ENCODE data around the gene RAB4A.

Gene RAB4A

GRCh38 chr1:229270547-229271447, at the start of gene RAB4A:
Gene RAB4A, plus strand, starts transcription at chr1:229271111. Its CDS starts 229 bp downstream, at chr1:229271340.
- peak; percentile 68 to 72 for DNase-seq

GRCh38 chr1:229222081-229222480, 48.8 kb upstream of the RAB4A start:
- no peak for DNase-seq

GRCh38 chr1:229223498-229223897, 47.4 kb upstream of the RAB4A start:
- DNase-seq: no peak

GRCh38 chr1:229224308-229224707, 46.6 kb upstream of the RAB4A start:
- no peak for DNase-seq

- no peak for DNase-seq
These were observed 45.6 kb upstream of the RAB4A start for GRCh38 chr1:229225331-229225782.

GRCh38 chr1:229226796-229227195, 44.1 kb upstream of the RAB4A start:
- DNase-seq: no peak

GRCh38 chr1:229227298-229227919, 43.5 kb upstream of the RAB4A start:
- peak; percentile 73 to 81 for DNase-seq

- DNase-seq: no peak
These were observed 42.4 kb upstream of the RAB4A start for GRCh38 chr1:229228522-229228921.

- no peak for DNase-seq
These were observed 41.7 kb upstream of the RAB4A start for GRCh38 chr1:229229137-229229720.

- DNase-seq: no peak
These were observed 41.2 kb upstream of the RAB4A start for GRCh38 chr1:229229721-229230139.

GRCh38 chr1:229230140-229230892, 40.6 kb upstream of the RAB4A start:
- no peak for DNase-seq

GRCh38 chr1:229230893-229231753, 39.8 kb upstream of the RAB4A start:
- no peak for DNase-seq

GRCh38 chr1:229231754-229232119, 39.2 kb upstream of the RAB4A start:
- DNase-seq: no peak

GRCh38 chr1:229234870-229235472, 35.9 kb upstream of the RAB4A start:
- no peak for DNase-seq

- DNase-seq: no peak
These were observed 33.6 kb upstream of the RAB4A start for GRCh38 chr1:229237320-229237719.

GRCh38 chr1:229238231-229238630, 32.7 kb upstream of the RAB4A start:
- DNase-seq: no peak

GRCh38 chr1:229238674-229239415, 32.1 kb upstream of the RAB4A start:
- no peak for DNase-seq

- no peak for DNase-seq
These were observed 30.4 kb upstream of the RAB4A start for GRCh38 chr1:229240532-229240931.

- DNase-seq: no peak
These were observed 29.5 kb upstream of the RAB4A start for GRCh38 chr1:229241390-229241789.

- no peak for DNase-seq
These were observed 27.3 kb upstream of the RAB4A start for GRCh38 chr1:229243638-229244037.

GRCh38 chr1:229244091-229244490, 26.8 kb upstream of the RAB4A start:
- DNase-seq: no peak

Data from activated CD4-positive, alpha-beta T cell treated with anti-CD3 and anti-CD28 coated beads for 4 hours (primary cell).